ENCODE measurements around the gene PARD3. TPM values are rescaled to one million over a fixed set of nuclear protein-coding genes. Genes with fewer than 3 reads are reported as not detected.

The PARD3 gene
- total RNA-seq, 1 donor from 2014 or later = 35.4 TPM

DNA sequence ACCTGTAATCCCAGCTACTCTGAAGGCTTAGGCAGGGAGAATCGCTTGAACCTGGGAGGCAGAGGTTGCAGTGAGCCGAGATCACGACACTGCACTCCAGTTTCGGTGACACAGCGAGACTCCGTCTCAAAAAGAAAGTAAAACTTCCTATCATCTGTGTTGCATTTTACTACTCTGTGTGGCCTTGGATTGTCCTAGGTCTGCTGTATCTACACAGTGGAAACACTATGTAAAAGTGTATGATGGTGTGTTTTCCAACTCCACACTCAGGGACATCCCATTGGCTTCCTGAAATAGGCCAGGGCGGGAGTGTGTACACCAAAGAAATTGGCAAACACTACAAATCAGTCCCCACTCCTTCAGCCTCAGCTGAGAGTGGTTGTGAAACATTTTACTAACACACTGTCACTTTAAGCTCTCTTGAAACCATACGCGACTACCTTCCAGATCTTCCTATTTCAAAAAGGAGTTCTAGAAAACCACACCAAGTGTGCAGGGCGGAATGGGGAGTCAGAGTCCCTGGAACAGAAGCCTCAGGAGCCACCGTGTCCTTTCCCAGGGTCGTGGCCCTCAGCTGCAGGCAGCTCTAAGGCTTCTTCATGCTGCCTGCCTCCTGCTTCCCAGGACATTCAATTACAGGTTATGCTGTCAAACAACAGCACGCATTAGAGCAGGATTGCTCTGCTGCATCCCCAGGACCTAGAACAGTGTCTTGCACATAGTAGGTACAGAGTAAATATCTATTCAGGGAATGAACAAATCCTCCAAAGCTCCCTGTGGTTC lies 275.4 kb downstream of the PARD3 start:
- peak; percentile 56 for FAIRE-seq
- no peak overlapping the region for H3K27ac Mint-ChIP-seq (ENCODE audit: unreplicated experiment)

DNA sequence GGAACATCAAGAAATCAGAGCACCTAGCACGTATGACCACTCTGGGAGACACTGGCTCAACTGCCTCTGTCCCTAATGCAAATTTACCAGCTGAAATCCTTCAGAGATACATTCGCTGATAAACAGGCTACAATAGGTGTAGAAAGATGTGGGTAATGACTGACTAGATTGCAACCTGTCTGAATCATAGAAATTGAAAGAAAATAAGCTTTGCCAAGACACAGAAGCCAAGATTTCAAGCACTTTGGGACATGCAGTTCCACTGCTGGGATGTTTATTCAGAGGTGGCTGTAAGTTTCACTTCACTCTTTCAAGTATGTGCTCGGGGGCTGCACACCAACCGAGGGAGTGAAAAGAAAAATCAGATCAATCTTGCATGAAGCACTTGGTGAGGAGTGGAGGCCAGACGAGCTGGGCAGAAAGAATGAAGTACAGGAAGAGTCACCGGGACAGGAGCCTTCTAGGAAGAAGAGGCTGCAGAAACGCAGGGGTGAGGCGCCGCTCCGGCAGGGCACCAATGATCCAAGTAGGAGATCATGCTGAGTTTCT lies 276.7 kb downstream of the PARD3 start:
- Histone ChIP-seq H3K4me1 (ENCODE audit: insufficient read depth, low read length) (peaks cover 7% of the 10 kb centered on the region), H4K20me1 (ENCODE audit: insufficient read depth, low read length) (no peaks in the 10 kb centered on the region), H3K27me3 (ENCODE audit: insufficient read depth, low read length) (no peaks in the 10 kb centered on the region), H3K27ac (ENCODE audit: low read depth, low read length) (no peak overlapping the region), H3K4me3 (ENCODE audit: insufficient read depth, low read depth, low read length) (no peak overlapping the region), H3K9ac (ENCODE audit: low read length) (no peak overlapping the region), H2AFZ (ENCODE audit: low read depth, low read length) (no peak overlapping the region), H3K4me2 (ENCODE audit: low read length) (peak overlapping the region; percentile 61), H3K79me2 (ENCODE audit: insufficient read depth, low read length) (no peaks in the 10 kb centered on the region), H3K36me3 (ENCODE audit: insufficient read depth, low read length) (no peaks in the 10 kb centered on the region), H3K9me3 (ENCODE audit: insufficient read depth, low read depth, low read length) (no peaks in the 10 kb centered on the region)
- no peaks in the 10 kb centered on the region for H3K27me3 Mint-ChIP-seq (ENCODE audit: low read depth, unreplicated experiment)
- no peak for TF ChIP-seq EZH2 (IDR thresholded peaks at IDR 0.05; ENCODE audit: insufficient read depth, low read length)
- TF ChIP-seq, protein P1, sequence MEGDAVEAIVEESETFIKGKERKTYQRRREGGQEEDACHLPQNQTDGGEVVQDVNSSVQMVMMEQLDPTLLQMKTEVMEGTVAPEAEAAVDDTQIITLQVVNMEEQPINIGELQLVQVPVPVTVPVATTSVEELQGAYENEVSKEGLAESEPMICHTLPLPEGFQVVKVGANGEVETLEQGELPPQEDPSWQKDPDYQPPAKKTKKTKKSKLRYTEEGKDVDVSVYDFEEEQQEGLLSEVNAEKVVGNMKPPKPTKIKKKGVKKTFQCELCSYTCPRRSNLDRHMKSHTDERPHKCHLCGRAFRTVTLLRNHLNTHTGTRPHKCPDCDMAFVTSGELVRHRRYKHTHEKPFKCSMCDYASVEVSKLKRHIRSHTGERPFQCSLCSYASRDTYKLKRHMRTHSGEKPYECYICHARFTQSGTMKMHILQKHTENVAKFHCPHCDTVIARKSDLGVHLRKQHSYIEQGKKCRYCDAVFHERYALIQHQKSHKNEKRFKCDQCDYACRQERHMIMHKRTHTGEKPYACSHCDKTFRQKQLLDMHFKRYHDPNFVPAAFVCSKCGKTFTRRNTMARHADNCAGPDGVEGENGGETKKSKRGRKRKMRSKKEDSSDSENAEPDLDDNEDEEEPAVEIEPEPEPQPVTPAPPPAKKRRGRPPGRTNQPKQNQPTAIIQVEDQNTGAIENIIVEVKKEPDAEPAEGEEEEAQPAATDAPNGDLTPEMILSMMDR (IDR thresholded peaks at IDR 0.05; ENCODE audit: insufficient read depth, low read depth, low read length) = no peak
- peaks cover 23% of the 10 kb centered on the region for H3K4me1 Mint-ChIP-seq (ENCODE audit: low read depth, unreplicated experiment)
- no peak overlapping the region for H3K27ac Mint-ChIP-seq (ENCODE audit: unreplicated experiment)
- H3K4me3 Mint-ChIP-seq (ENCODE audit: unreplicated experiment) = no peak overlapping the region
- no peaks in the 10 kb centered on the region for H3K36me3 Mint-ChIP-seq (ENCODE audit: low read depth, unreplicated experiment)
- FAIRE-seq (no peak), DNase-seq (ENCODE audit: low read depth) (no peak)
- no peaks in the 10 kb centered on the region for H3K9me3 Mint-ChIP-seq (ENCODE audit: unreplicated experiment)

More for the DNA sequence above, 275.4 kb downstream of the PARD3 start:
- H3K4me2 ChIP-seq (ENCODE audit: low read length) = peak overlapping the region; percentile 45
- TF ChIP-seq, protein P1 (IDR thresholded peaks at IDR 0.05; ENCODE audit: insufficient read depth, low read depth, low read length) = no peak
- H3K9me3 Mint-ChIP-seq (ENCODE audit: unreplicated experiment) = no peaks in the 10 kb centered on the region
- no peak overlapping the region for H3K4me3 ChIP-seq (ENCODE audit: insufficient read depth, low read depth, low read length)
- no peaks in the 10 kb centered on the region for H3K36me3 ChIP-seq (ENCODE audit: insufficient read depth, low read length)
- no peaks in the 10 kb centered on the region for H4K20me1 ChIP-seq (ENCODE audit: insufficient read depth, low read length)
- H3K27ac ChIP-seq (ENCODE audit: low read depth, low read length) = no peak overlapping the region
- H3K79me2 ChIP-seq (ENCODE audit: insufficient read depth, low read length) = no peaks in the 10 kb centered on the region
- peaks cover 7% of the 10 kb centered on the region for H3K4me1 ChIP-seq (ENCODE audit: insufficient read depth, low read length)
- no peak for DNase-seq (ENCODE audit: low read depth)
- H3K9me3 ChIP-seq (ENCODE audit: insufficient read depth, low read depth, low read length) = no peaks in the 10 kb centered on the region
- H3K9ac ChIP-seq (ENCODE audit: low read length) = no peak overlapping the region
- H3K4me3 Mint-ChIP-seq (ENCODE audit: unreplicated experiment) = no peak overlapping the region
- H3K36me3 Mint-ChIP-seq (ENCODE audit: low read depth, unreplicated experiment) = no peaks in the 10 kb centered on the region
- peaks cover 21% of the 10 kb centered on the region for H3K4me1 Mint-ChIP-seq (ENCODE audit: low read depth, unreplicated experiment)
- H3K27me3 Mint-ChIP-seq (ENCODE audit: low read depth, unreplicated experiment) = no peaks in the 10 kb centered on the region
- H3K27me3 ChIP-seq (ENCODE audit: insufficient read depth, low read length) = no peaks in the 10 kb centered on the region
- no peak overlapping the region for H2AFZ ChIP-seq (ENCODE audit: low read depth, low read length)

Data from astrocyte (in vitro differentiated cells and primary cell).